Testis (tissue), 3 donors: ENCODE measurements around the gene NEK7. TPM values are rescaled to one million over a fixed set of nuclear protein-coding genes. Genes with fewer than 3 reads are reported as not detected.

Experiments
- DNase-seq: peaks from one replicate; pipeline ENCODE4 v3.0.0-alpha.2; 2019
- H3K27ac ChIP-seq, 2 donors: fragments of 200-600 bp; sonication (generic); one replicate each; pipeline ENCODE4 v1.5.1; 2019
- H3K27me3 ChIP-seq: fragments of 200-600 bp; sonication (generic); one replicate; pipeline ENCODE4 v1.5.1; 2019
- H3K36me3 ChIP-seq: fragments of 200-600 bp; sonication (generic); one replicate; pipeline ENCODE4 v1.5.1; 2017; ENCODE audit warnings: low read depth; ENCODE audit errors: missing control alignments
- H3K4me1 ChIP-seq: fragments of 200-600 bp; sonication (generic); one replicate; pipeline ENCODE4 v1.5.1; 2019
- H3K4me3 ChIP-seq, 2 donors: fragments of 200-600 bp; sonication (generic); one replicate each; pipeline ENCODE4 v1.5.1; 2017 to 2019
- H3K9me3 ChIP-seq: fragments of 200-600 bp; sonication (generic); one replicate; pipeline ENCODE4 v1.5.1; 2017
- POLR2A ChIP-seq: fragments of 450-650 bp; IDR thresholded peaks from one replicate; pipeline ENCODE4 v1.6.1; 2017; ENCODE audit warnings: antibody characterized with exemption, mild to moderate bottlenecking, moderate library complexity
- WGBS, 2 donors: methylation state at CpG; one replicate each; pipeline ENCODE4 v1.1.5; 2018; 5-methylcytosine and 5-hydroxymethylcytosine counted together
- intact Hi-C: fragments of 100-400 bp; cut with DNase I; formaldehyde crosslinking; loops from one replicate; pipeline ENCODE4 v1.15.1; 2023; ENCODE audit warnings: low total_unique reads
- polyA plus RNA-seq: library from polyadenylated mRNA; stranded (reverse); fragments of 350-450 nt; fragmentation: Illumina TruSeq; extraction: RNeasy Lipid Tissue Mini Kit (QIAGEN cat#74804); gene quantifications from one replicate; pipeline ENCODE4 v1.2.3, GENCODE V29; 2014; ENCODE audit warnings: low read depth, low replicate concordance; ENCODE audit not compliant: insufficient read depth
- total RNA-seq, 2 donors: library from RNA; depleted of rRNA; stranded (reverse); fragments of >200 nt; gene quantifications; one replicate each; pipeline ENCODE4 v1.2.3, GENCODE V29; 2016
- TF ChIP-seq, protein P1 (sequence below), 3 experiments: fragments of 450-650 bp in 2 of 3; fragments of 200-600 bp in 1 of 3; sonication (generic) in 1 of 3; IDR thresholded peaks; one replicate each; pipeline ENCODE4 v1.5.1; 2016 to 2019; ENCODE audit warnings: antibody characterized with exemption in 3 of 3, mild to moderate bottlenecking in 2 of 3, moderate library complexity in 1 of 3

The NEK7 gene
- total and polyA plus RNA-seq, 3 donors from 2014 or later = 22.1 to 59.3 (median 59.1) TPM

DNA sequence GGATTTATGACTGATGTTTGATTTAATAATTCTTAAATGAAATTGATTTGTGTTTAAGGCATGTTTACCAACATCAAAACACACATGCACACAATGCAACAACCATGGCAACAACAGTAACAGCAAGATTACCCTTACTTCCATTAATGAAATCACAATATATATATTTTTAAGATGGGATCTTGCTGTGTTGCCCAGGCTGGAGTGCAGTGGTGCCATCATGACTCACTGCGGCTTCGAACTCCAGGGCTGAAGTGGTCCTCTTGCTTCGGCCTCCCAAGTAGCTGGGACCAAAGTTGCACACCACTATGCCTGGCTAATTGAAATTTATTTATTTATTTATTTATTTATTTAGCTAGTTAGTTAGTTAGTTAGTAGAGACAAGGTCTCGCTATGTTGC is 27.7 kb downstream of the NEK7 start:
- TF ChIP-seq, protein P1, sequence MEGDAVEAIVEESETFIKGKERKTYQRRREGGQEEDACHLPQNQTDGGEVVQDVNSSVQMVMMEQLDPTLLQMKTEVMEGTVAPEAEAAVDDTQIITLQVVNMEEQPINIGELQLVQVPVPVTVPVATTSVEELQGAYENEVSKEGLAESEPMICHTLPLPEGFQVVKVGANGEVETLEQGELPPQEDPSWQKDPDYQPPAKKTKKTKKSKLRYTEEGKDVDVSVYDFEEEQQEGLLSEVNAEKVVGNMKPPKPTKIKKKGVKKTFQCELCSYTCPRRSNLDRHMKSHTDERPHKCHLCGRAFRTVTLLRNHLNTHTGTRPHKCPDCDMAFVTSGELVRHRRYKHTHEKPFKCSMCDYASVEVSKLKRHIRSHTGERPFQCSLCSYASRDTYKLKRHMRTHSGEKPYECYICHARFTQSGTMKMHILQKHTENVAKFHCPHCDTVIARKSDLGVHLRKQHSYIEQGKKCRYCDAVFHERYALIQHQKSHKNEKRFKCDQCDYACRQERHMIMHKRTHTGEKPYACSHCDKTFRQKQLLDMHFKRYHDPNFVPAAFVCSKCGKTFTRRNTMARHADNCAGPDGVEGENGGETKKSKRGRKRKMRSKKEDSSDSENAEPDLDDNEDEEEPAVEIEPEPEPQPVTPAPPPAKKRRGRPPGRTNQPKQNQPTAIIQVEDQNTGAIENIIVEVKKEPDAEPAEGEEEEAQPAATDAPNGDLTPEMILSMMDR (IDR thresholded peaks at IDR 0.05) = no peak
- no peak for TF ChIP-seq POLR2A
- 94 to 97% methylated on average over 4 of the region's 4 CpGs for WGBS, 2 donors
- intact Hi-C loops = no loop called here
- Histone ChIP-seq H3K27ac (no peak overlapping the region), H3K9me3 (no peaks in the 10 kb centered on the region), H3K36me3 (no peaks in the 10 kb centered on the region), H3K4me3 (no peak overlapping the region), H3K4me1 (peaks cover 7% of the 10 kb centered on the region), H3K27me3 (no peaks in the 10 kb centered on the region)
- DNase-seq = no peak

DNA sequence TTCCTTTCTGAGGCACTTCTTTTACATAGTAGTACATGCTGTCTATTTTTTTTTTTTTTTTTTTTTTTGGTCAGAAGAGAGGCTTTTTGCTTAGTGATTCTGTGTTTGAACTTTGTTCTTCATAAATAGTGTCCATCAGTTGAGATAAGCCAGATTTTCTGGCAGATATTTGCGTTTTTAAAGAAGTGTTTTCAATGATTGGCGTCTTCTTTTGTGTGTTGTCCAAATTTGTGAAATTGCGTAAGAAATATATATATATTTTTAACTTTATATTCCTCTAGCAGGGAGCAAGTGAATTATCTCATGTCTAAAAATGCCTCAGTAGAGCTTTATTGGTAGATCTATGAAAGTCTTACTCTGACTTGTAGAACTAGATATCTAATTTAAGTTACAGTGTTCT is 28.3 kb downstream of the NEK7 start:
- Histone ChIP-seq H3K4me1 (peaks cover 4% of the 10 kb centered on the region), H3K36me3 (no peaks in the 10 kb centered on the region), H3K27me3 (no peaks in the 10 kb centered on the region), H3K27ac (no peak overlapping the region), H3K4me3 (no peak overlapping the region), H3K9me3 (no peaks in the 10 kb centered on the region)
- intact Hi-C loops = no loop called here
- DNase-seq = no peak
- TF ChIP-seq POLR2A = no peak
- TF ChIP-seq, protein P1 (IDR thresholded peaks at IDR 0.05) = no peak
- WGBS, 2 donors = 75 to 79% methylated on average over 3 of the region's 3 CpGs

DNA sequence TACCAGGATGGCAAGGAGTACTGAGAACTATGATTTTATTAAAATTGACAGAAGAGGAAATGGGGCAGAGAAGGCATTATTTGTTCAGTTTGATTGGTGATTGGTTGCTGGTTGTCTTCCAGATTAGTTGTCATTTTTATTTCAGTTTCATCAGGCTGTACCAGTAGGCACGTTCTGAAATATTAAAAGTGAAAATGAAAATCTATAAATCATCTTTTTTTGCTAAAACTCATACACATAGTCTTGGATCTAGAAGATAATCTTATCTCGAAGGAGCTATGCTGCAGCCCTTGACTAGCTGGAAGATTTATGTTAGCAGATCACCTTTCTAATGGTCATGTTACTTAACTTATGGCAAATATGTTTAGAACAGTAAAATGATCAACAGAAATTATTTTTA is 29.0 kb downstream of the NEK7 start:
- no peaks in the 10 kb centered on the region for H3K4me1 ChIP-seq
- no peak overlapping the region for H3K27ac ChIP-seq
- intact Hi-C loops = no loop called here
- WGBS, 2 donors = 56 to 61% methylated on average over 2 of the region's 2 CpGs
- H3K36me3 ChIP-seq = no peaks in the 10 kb centered on the region
- H3K9me3 ChIP-seq = no peaks in the 10 kb centered on the region
- no peaks in the 10 kb centered on the region for H3K27me3 ChIP-seq
- TF ChIP-seq, protein P1 (IDR thresholded peaks at IDR 0.05) = no peak
- no peak for TF ChIP-seq POLR2A
- DNase-seq = no peak
- no peak overlapping the region for H3K4me3 ChIP-seq

DNA sequence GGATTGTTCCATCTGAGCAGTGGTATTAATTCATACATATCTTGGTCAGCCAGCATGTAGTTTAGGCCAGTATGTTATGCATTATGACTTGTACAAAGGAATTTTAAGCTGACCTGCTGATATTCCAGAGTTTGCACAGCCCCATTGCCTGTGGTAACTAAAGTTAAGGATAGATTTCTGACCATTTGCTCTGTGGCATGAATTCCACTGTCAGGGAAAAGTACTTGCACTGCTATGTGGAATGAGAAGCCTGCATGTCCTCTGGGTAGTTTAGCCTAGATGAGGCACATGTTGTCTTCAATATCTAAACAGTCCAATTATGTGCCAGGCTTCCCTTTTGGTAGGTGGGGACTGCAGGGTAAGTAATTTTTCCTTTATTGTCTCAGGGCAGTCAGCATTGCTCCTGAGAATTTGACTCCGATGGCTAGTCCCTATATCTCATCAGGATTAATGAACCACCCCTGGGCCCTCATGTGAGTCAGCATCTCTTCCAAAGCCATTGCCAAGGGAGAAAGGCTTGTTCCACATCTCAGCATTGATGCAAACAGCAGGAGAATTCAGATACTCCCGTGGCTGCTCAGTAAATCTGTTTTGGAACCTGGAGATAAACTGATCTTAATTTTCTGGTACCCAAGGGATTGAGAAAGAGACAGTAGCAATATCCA is 30.2 kb downstream of the NEK7 start:
- TF ChIP-seq, protein P1 (IDR thresholded peaks at IDR 0.05) = no peak
- TF ChIP-seq POLR2A = no peak
- Histone ChIP-seq H3K4me1 (no peaks in the 10 kb centered on the region), H3K36me3 (no peaks in the 10 kb centered on the region), H3K27ac (no peak overlapping the region), H3K4me3 (no peak overlapping the region), H3K9me3 (no peaks in the 10 kb centered on the region), H3K27me3 (no peaks in the 10 kb centered on the region)
- WGBS, 2 donors = 90 to 100% methylated on average over 2 of the region's 2 CpGs
- intact Hi-C loops = no loop called here
- DNase-seq = no peak

DNA sequence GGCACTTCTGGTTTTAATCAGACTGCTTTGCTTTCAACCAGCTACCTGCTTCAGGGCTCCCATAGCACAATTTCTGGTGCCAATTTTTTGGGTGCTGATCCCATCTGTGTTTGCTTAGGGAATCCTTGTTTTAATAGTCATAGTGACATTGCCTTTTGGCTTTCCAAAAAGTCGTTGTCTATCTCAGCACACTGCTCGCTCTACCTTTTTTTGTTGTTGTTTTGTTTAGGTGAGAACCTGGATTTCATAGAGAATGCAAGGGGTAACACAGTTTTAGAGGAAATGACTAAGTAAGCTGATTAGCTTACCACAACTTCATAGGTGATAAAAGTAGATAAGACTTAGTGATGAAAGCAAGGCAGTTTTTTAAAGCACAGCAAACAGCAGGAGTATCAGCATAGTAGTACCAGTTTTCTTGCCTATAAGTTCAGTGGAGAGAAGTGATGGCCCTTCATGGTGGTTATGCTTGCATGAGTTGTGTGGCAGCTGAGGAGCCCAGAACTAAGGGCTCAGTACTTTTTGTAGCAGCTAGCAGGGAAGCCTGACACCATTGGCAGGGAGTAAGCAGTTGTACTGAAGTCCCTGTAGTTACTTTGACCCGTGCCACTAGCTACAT is 31.3 kb downstream of the NEK7 start:
- DNase-seq = no peak
- Histone ChIP-seq H3K27ac (no peak overlapping the region), H3K9me3 (no peaks in the 10 kb centered on the region), H3K4me1 (no peaks in the 10 kb centered on the region), H3K27me3 (no peaks in the 10 kb centered on the region), H3K36me3 (no peaks in the 10 kb centered on the region), H3K4me3 (no peak overlapping the region)
- no peak for TF ChIP-seq POLR2A
- TF ChIP-seq, protein P1 (IDR thresholded peaks at IDR 0.05) = no peak
- intact Hi-C loops = no loop called here
- WGBS, 2 donors = 84 to 87% methylated on average over 3 of the region's 3 CpGs
